SK-N-SH (cell line): Measurements from ENCODE around the gene FMO1. TPM values are rescaled to one million over a fixed set of nuclear protein-coding genes. Genes with fewer than 3 reads are reported as not detected.
A peak's percentile ranks its signal among the peaks of the same experiment; 100 is the strongest.

Experiments
- CTCF ChIA-PET: fragments of 300-600, 350-600 bp; formaldehyde crosslinking; extraction: SDS; loops from one replicate; lab custom pipeline; 2021; lab: Yijun Ruan, JAX
- POLR2A ChIA-PET: fragments of 350-600 bp; sonication (Branson Sonifier 250); formaldehyde crosslinking; extraction: SDS; loops from one replicate; lab custom pipeline; 2020; ENCODE audit warnings: antibody characterized with exemption, inconsistent platforms; lab: Yijun Ruan, JAX
- DNase-seq: peaks from one replicate; pipeline ENCODE4 v3.0.0; 2012
- H2AFZ ChIP-seq: fragments of 200-600 bp; sonication (generic); 2 replicates; pipeline ENCODE4 v1.8.1; 2016; ENCODE audit warnings: antibody characterized with exemption, mild to moderate bottlenecking, low read depth
- H3F3A ChIP-seq: fragments of 200-600 bp; sonication (generic); replicated peaks from 2 replicates; pipeline ENCODE3; 2016; ENCODE audit warnings: antibody characterized with exemption, mild to moderate bottlenecking; ENCODE audit not compliant: insufficient read depth
- H3K27ac ChIP-seq, 2 experiments: fragments of 200-500 bp in 1 of 2; fragments of 200-600 bp in 1 of 2; sonication (Bioruptor generic) in 1 of 2; sonication (generic), shearing (Covaris generic) in 1 of 2; 2 replicates each; pipeline versions ENCODE4 v1.5.1 to v1.6.1; 2014 to 2016; ENCODE audit warnings: low read depth in 2 of 2, inconsistent platforms in 1 of 2, low read length in 1 of 2, mild to moderate bottlenecking in 1 of 2, mixed read lengths in 1 of 2
- H3K27me3 ChIP-seq: fragments of 200-600 bp; sonication (generic), shearing (Covaris generic); 2 replicates; pipeline ENCODE4 v1.6.1; 2016; ENCODE audit warnings: mixed run types; ENCODE audit not compliant: insufficient read depth
- H3K36me3 ChIP-seq, 2 experiments: fragments of 200-500 bp in 1 of 2; fragments of 200-600 bp in 1 of 2; sonication (Bioruptor generic) in 1 of 2; sonication (generic) in 1 of 2; replicated peaks in 1 of 2; 2 replicates each; pipeline versions ENCODE3 to v1.5.1; 2014 to 2016; ENCODE audit warnings: low read length in 1 of 2, mild to moderate bottlenecking in 1 of 2; ENCODE audit not compliant: insufficient read depth in 2 of 2, control insufficient read depth in 1 of 2
- H3K4me1 ChIP-seq, 2 experiments: fragments of 200-500 bp in 1 of 2; fragments of 200-600 bp in 1 of 2; sonication (Bioruptor generic) in 1 of 2; sonication (generic), shearing (Covaris generic) in 1 of 2; 2 replicates each; pipeline versions ENCODE4 v1.5.1 to v1.6.1; 2014 to 2016; ENCODE audit warnings: low read depth in 1 of 2, low read length in 1 of 2, mixed run types in 1 of 2; ENCODE audit not compliant: insufficient read depth in 2 of 2, control insufficient read depth in 1 of 2
- H3K4me2 ChIP-seq: fragments of 200-600 bp; sonication (generic), shearing (Covaris generic); 2 replicates; pipeline ENCODE4 v1.6.1; 2017; ENCODE audit warnings: mixed run types
- H3K4me3 ChIP-seq, 2 experiments: fragments of 200-500 bp in 1 of 2; fragments of 200-600 bp in 1 of 2; sonication (Bioruptor generic) in 1 of 2; sonication (generic), shearing (Covaris generic) in 1 of 2; 2 replicates each; pipeline versions ENCODE4 v1.5.1 to v1.8.1; 2014 to 2016; ENCODE audit warnings: low read depth in 2 of 2, inconsistent platforms in 1 of 2, low read length in 1 of 2, mild to moderate bottlenecking in 1 of 2, mixed read lengths in 1 of 2, moderate library complexity in 1 of 2
- H3K79me2 ChIP-seq: fragments of 200-600 bp; sonication (generic); 2 replicates; pipeline ENCODE4 v1.8.1; 2017; ENCODE audit warnings: mild to moderate bottlenecking; ENCODE audit not compliant: insufficient read depth
- H3K9ac ChIP-seq: fragments of 200-600 bp; sonication (generic); 2 replicates; pipeline ENCODE4 v1.6.1; 2017; ENCODE audit warnings: mixed run types
- H3K9me2 ChIP-seq: fragments of 200-600 bp; sonication (generic); 2 replicates; pipeline ENCODE4 v1.6.1; 2017; ENCODE audit warnings: mixed run types
- H3K9me3 ChIP-seq: fragments of 200-600 bp; sonication (generic); 2 replicates; pipeline ENCODE4 v1.6.1; 2017; ENCODE audit warnings: mixed run types, mild to moderate bottlenecking, moderate library complexity
- H4K20me1 ChIP-seq: fragments of 200-600 bp; sonication (generic); 2 replicates; pipeline ENCODE4 v1.6.1; 2017; ENCODE audit warnings: mild to moderate bottlenecking, mixed run types; ENCODE audit not compliant: insufficient read depth
- CHD2 ChIP-seq: fragments of 150-350 bp; IDR thresholded peaks from 2 replicates; pipeline ENCODE4 v1.6.1; 2018; ENCODE audit warnings: low read length; ENCODE audit not compliant: partially characterized antibody
- ELF1 ChIP-seq: IDR thresholded peaks from 2 replicates; pipeline ENCODE4 v1.4.0; 2012
- EZH2phosphoT487 ChIP-seq: fragments of 200-600 bp; sonication (generic); IDR thresholded peaks from 2 replicates; pipeline ENCODE4 v1.6.1; 2017; ENCODE audit warnings: low read depth, mixed run types, mild to moderate bottlenecking, antibody characterized with exemption, moderate library complexity, borderline replicate concordance
- FOSL2 ChIP-seq: IDR thresholded peaks from 2 replicates; pipeline ENCODE4 v1.4.0; 2012; ENCODE audit warnings: low read depth, mild to moderate bottlenecking, moderate library complexity, borderline replicate concordance
- GABPA ChIP-seq: IDR thresholded peaks from 2 replicates; pipeline ENCODE4 v1.4.0; 2012; ENCODE audit warnings: low read depth, mild to moderate bottlenecking
- POLR2AphosphoS5 ChIP-seq: IDR thresholded peaks from 2 replicates; pipeline ENCODE4 v1.6.1; 2012; ENCODE audit warnings: low read depth, low read length
- RCOR1 ChIP-seq: fragments of 150-350 bp; IDR thresholded peaks from 2 replicates; pipeline ENCODE4 v1.6.1; 2017; ENCODE audit warnings: antibody characterized with exemption, low read length
- RFX5 ChIP-seq: IDR thresholded peaks from 2 replicates; pipeline ENCODE4 v1.6.1; 2012; ENCODE audit warnings: mild to moderate bottlenecking, improper control_type of control experiment, low read length
- SIN3A ChIP-seq: IDR thresholded peaks from 2 replicates; pipeline ENCODE4 v1.6.1; 2012; ENCODE audit warnings: low read depth, mild to moderate bottlenecking, low read length, moderate library complexity, borderline replicate concordance
- TAF1 ChIP-seq: IDR thresholded peaks from 2 replicates; pipeline ENCODE4 v1.6.1; 2012; ENCODE audit warnings: low read depth, mild to moderate bottlenecking, low read length, moderate library complexity, borderline replicate concordance
- TCF12 ChIP-seq: IDR thresholded peaks from 2 replicates; pipeline ENCODE4 v1.4.0; 2012
- TEAD4 ChIP-seq: IDR thresholded peaks from 2 replicates; pipeline ENCODE4 v1.4.0; 2012; ENCODE audit warnings: mild to moderate bottlenecking, borderline replicate concordance; ENCODE audit not compliant: insufficient read depth
- WGBS: methylation state at CpG from one replicate; pipeline ENCODE4 v1.1.6; 2017; ENCODE audit warnings: low lambda C conversion rate; 5-methylcytosine and 5-hydroxymethylcytosine counted together
- polyA plus RNA-seq, 3 experiments: library from polyadenylated mRNA; depleted of rRNA; stranded (reverse); fragments of >200 nt; gene quantifications; 2 replicates each; pipeline ENCODE4 v1.2.3, GENCODE V29; 2012
- TF ChIP-seq, protein P1 (sequence below): fragments of 150-350 bp; IDR thresholded peaks from 2 replicates; pipeline ENCODE4 v1.6.1; 2016; ENCODE audit warnings: mild to moderate bottlenecking, low read depth, low read length
- TF ChIP-seq, protein P2 (sequence below): fragments of 200-600 bp; sonication (generic); IDR thresholded peaks from 2 replicates; pipeline ENCODE4 v1.6.1; 2017; ENCODE audit warnings: antibody characterized with exemption, mild to moderate bottlenecking, moderate library complexity
- TF ChIP-seq, protein P3 (sequence below): fragments of 150-350 bp; IDR thresholded peaks from 2 replicates; pipeline ENCODE4 v1.6.1; 2017; ENCODE audit warnings: antibody characterized with exemption, low read length, low read depth, borderline replicate concordance
- TF ChIP-seq, protein P4 (sequence below): IDR thresholded peaks from 2 replicates; pipeline ENCODE4 v1.4.0; 2012; ENCODE audit warnings: low read depth

The FMO1 gene
- polyA plus RNA-seq, 1 of the 3 experiments (the other 2 are of a cell fraction), result not detected

DNA sequence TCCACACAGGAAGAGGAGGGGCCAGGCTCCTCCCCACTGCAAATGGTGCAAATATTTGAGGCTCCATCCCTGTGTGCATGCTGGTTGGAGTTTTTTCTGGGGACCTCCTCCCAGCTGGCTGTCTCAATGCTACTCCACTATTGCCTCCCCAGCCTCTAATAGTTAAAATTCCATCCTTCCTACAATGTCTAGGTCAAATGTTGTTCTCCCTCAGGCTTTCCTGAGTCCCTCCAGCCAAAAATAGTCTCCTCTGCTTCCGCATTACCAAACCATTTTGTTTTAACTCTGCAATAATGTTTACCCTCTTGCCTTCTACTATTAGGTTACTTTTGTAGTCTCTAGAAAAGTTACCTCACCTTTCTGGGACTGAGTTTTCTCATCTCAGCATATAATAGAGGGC, 29.6 kb upstream of the FMO1 start:
- H3K4me3 ChIP-seq, result no peak overlapping the region
- no peak overlapping the region for H3K4me2 ChIP-seq
- H3F3A ChIP-seq, result peaks cover 16% of the 10 kb centered on the region
- no peak overlapping the region for H3K9ac ChIP-seq
- CTCF ChIA-PET, result no interaction called here
- no peaks in the 10 kb centered on the region for H4K20me1 ChIP-seq
- H2AFZ ChIP-seq, result no peak overlapping the region
- no peaks in the 10 kb centered on the region for H3K9me3 ChIP-seq
- H3K27me3 ChIP-seq, result no peaks in the 10 kb centered on the region
- no peaks in the 10 kb centered on the region for H3K9me2 ChIP-seq
- POLR2A ChIA-PET, result no interaction called here
- no peak for DNase-seq
- no peaks in the 10 kb centered on the region for H3K79me2 ChIP-seq
- TF ChIP-seq ELF1 (no peak), TEAD4 (no peak), TCF12 (no peak), POLR2AphosphoS5 (no peak)
- peak overlapping the region in 1 of 2 experiments; percentile 75; a peak in 1 of 4 replicates for H3K27ac ChIP-seq
- 42% methylated on average over 1 of the region's 1 CpG for WGBS
- H3K36me3 ChIP-seq, result no peaks in the 10 kb centered on the region
- peaks cover 0 to 23% of the 10 kb centered on the region in 2 experiments; a peak in 1 of 4 replicates for H3K4me1 ChIP-seq

DNA sequence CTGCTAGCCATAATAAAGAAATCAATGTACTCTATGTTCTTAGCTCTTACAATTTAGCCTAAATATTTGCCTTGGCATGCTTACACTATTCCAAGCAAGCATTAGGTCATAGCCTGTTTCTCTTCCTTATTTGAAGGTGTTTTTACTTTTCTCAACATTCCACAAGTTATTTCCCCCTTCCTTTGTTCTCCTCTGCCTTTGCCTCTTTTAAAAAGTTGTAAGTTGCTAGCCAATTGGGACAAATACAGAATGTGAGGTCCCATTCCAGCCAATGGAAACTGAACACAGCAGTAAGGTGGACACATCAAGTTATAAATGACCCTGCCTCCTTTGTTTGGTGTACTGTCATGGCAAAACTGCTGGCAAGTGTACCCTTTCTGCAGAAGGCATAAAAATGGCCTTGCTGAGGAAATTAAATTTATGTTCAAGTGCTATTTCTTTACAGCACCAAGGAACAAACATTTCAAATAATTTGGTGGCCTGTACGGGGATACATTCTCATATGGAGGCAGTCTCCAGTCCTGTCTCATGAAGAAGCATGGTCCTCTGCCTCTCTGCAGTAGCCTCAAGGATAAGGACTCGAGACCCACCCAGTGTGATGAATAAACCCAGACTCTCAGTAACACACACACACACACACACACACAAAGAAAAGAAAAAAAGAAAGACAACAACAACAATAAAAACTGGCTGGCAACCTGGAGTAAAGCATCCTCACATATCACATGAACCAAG, 28.8 kb upstream of the FMO1 start:
- Histone ChIP-seq H3K4me2 (peak overlapping the region; percentile 56), H3K4me1 (peaks cover 0 to 23% of the 10 kb centered on the region in 2 experiments; a peak in 1 of 4 replicates), H3K27ac (peak overlapping the region in 1 of 2 experiments; percentile 75; a peak in 2 of 4 replicates), H3K9ac (0 out of 2 replicates have a peak overlapping the region, but pooled peaks have one; percentile 45), H3K79me2 (no peaks in the 10 kb centered on the region), H3K9me2 (no peaks in the 10 kb centered on the region), H3K27me3 (no peaks in the 10 kb centered on the region), H3F3A (peaks cover 16% of the 10 kb centered on the region), H4K20me1 (no peaks in the 10 kb centered on the region), H3K9me3 (no peaks in the 10 kb centered on the region), H3K36me3 (no peaks in the 10 kb centered on the region), H3K4me3 (0 out of 4 replicates have a peak overlapping the region, but pooled peaks of 1 of the 2 experiments have one; percentile 6), H2AFZ (peak overlapping the region; percentile 80)
- CTCF ChIA-PET, result no interaction called here
- DNase-seq, result no peak
- WGBS, result 0% methylated on average over 2 of the region's 2 CpGs
- TF ChIP-seq, protein P1, sequence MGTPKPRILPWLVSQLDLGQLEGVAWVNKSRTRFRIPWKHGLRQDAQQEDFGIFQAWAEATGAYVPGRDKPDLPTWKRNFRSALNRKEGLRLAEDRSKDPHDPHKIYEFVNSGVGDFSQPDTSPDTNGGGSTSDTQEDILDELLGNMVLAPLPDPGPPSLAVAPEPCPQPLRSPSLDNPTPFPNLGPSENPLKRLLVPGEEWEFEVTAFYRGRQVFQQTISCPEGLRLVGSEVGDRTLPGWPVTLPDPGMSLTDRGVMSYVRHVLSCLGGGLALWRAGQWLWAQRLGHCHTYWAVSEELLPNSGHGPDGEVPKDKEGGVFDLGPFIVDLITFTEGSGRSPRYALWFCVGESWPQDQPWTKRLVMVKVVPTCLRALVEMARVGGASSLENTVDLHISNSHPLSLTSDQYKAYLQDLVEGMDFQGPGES, result no peak
- TF ChIP-seq SIN3A (no peak), RFX5 (no peak), TAF1 (no peak), EZH2phosphoT487 (no peak), FOSL2 (no peak), CHD2 (no peak), RCOR1 (no peak), GABPA (no peak)
- TF ChIP-seq, protein P2, sequence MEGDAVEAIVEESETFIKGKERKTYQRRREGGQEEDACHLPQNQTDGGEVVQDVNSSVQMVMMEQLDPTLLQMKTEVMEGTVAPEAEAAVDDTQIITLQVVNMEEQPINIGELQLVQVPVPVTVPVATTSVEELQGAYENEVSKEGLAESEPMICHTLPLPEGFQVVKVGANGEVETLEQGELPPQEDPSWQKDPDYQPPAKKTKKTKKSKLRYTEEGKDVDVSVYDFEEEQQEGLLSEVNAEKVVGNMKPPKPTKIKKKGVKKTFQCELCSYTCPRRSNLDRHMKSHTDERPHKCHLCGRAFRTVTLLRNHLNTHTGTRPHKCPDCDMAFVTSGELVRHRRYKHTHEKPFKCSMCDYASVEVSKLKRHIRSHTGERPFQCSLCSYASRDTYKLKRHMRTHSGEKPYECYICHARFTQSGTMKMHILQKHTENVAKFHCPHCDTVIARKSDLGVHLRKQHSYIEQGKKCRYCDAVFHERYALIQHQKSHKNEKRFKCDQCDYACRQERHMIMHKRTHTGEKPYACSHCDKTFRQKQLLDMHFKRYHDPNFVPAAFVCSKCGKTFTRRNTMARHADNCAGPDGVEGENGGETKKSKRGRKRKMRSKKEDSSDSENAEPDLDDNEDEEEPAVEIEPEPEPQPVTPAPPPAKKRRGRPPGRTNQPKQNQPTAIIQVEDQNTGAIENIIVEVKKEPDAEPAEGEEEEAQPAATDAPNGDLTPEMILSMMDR, result no peak
- TF ChIP-seq, protein P3, sequence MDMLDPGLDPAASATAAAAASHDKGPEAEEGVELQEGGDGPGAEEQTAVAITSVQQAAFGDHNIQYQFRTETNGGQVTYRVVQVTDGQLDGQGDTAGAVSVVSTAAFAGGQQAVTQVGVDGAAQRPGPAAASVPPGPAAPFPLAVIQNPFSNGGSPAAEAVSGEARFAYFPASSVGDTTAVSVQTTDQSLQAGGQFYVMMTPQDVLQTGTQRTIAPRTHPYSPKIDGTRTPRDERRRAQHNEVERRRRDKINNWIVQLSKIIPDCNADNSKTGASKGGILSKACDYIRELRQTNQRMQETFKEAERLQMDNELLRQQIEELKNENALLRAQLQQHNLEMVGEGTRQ, result no peak
- TF ChIP-seq, protein P4, sequence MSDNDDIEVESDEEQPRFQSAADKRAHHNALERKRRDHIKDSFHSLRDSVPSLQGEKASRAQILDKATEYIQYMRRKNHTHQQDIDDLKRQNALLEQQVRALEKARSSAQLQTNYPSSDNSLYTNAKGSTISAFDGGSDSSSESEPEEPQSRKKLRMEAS, result no peak
- POLR2A ChIA-PET, result no interaction called here
